SK-N-SH (cell line): ENCODE data around the gene RBM33. TPM values are rescaled to one million over a fixed set of nuclear protein-coding genes. Genes with fewer than 3 reads are reported as not detected.

Experiments
- CTCF ChIA-PET: fragments of 300-600, 350-600 bp; formaldehyde crosslinking; extraction: SDS; loops from one replicate; lab custom pipeline; 2021; lab: Yijun Ruan, JAX
- POLR2A ChIA-PET: fragments of 350-600 bp; sonication (Branson Sonifier 250); formaldehyde crosslinking; extraction: SDS; loops from one replicate; lab custom pipeline; 2020; ENCODE audit warnings: antibody characterized with exemption, inconsistent platforms; lab: Yijun Ruan, JAX
- DNase-seq: peaks from one replicate; pipeline ENCODE4 v3.0.0; 2012
- H2AFZ ChIP-seq: fragments of 200-600 bp; sonication (generic); 2 replicates; pipeline ENCODE4 v1.8.1; 2016; ENCODE audit warnings: antibody characterized with exemption, mild to moderate bottlenecking, low read depth
- H3F3A ChIP-seq: fragments of 200-600 bp; sonication (generic); replicated peaks from 2 replicates; pipeline ENCODE3; 2016; ENCODE audit warnings: antibody characterized with exemption, mild to moderate bottlenecking; ENCODE audit not compliant: insufficient read depth
- H3K27ac ChIP-seq, 2 experiments: fragments of 200-500 bp in 1 of 2; fragments of 200-600 bp in 1 of 2; sonication (Bioruptor generic) in 1 of 2; sonication (generic), shearing (Covaris generic) in 1 of 2; 2 replicates each; pipeline versions ENCODE4 v1.5.1 to v1.6.1; 2014 to 2016; ENCODE audit warnings: low read depth in 2 of 2, inconsistent platforms in 1 of 2, low read length in 1 of 2, mild to moderate bottlenecking in 1 of 2, mixed read lengths in 1 of 2
- H3K27me3 ChIP-seq: fragments of 200-600 bp; sonication (generic), shearing (Covaris generic); 2 replicates; pipeline ENCODE4 v1.6.1; 2016; ENCODE audit warnings: mixed run types; ENCODE audit not compliant: insufficient read depth
- H3K36me3 ChIP-seq, 2 experiments: fragments of 200-500 bp in 1 of 2; fragments of 200-600 bp in 1 of 2; sonication (Bioruptor generic) in 1 of 2; sonication (generic) in 1 of 2; replicated peaks in 1 of 2; 2 replicates each; pipeline versions ENCODE3 to v1.5.1; 2014 to 2016; ENCODE audit warnings: low read length in 1 of 2, mild to moderate bottlenecking in 1 of 2; ENCODE audit not compliant: insufficient read depth in 2 of 2, control insufficient read depth in 1 of 2
- H3K4me1 ChIP-seq, 2 experiments: fragments of 200-500 bp in 1 of 2; fragments of 200-600 bp in 1 of 2; sonication (Bioruptor generic) in 1 of 2; sonication (generic), shearing (Covaris generic) in 1 of 2; 2 replicates each; pipeline versions ENCODE4 v1.5.1 to v1.6.1; 2014 to 2016; ENCODE audit warnings: low read depth in 1 of 2, low read length in 1 of 2, mixed run types in 1 of 2; ENCODE audit not compliant: insufficient read depth in 2 of 2, control insufficient read depth in 1 of 2
- H3K4me2 ChIP-seq: fragments of 200-600 bp; sonication (generic), shearing (Covaris generic); 2 replicates; pipeline ENCODE4 v1.6.1; 2017; ENCODE audit warnings: mixed run types
- H3K4me3 ChIP-seq, 2 experiments: fragments of 200-500 bp in 1 of 2; fragments of 200-600 bp in 1 of 2; sonication (Bioruptor generic) in 1 of 2; sonication (generic), shearing (Covaris generic) in 1 of 2; 2 replicates each; pipeline versions ENCODE4 v1.5.1 to v1.8.1; 2014 to 2016; ENCODE audit warnings: low read depth in 2 of 2, inconsistent platforms in 1 of 2, low read length in 1 of 2, mild to moderate bottlenecking in 1 of 2, mixed read lengths in 1 of 2, moderate library complexity in 1 of 2
- H3K79me2 ChIP-seq: fragments of 200-600 bp; sonication (generic); 2 replicates; pipeline ENCODE4 v1.8.1; 2017; ENCODE audit warnings: mild to moderate bottlenecking; ENCODE audit not compliant: insufficient read depth
- H3K9ac ChIP-seq: fragments of 200-600 bp; sonication (generic); 2 replicates; pipeline ENCODE4 v1.6.1; 2017; ENCODE audit warnings: mixed run types
- H3K9me2 ChIP-seq: fragments of 200-600 bp; sonication (generic); 2 replicates; pipeline ENCODE4 v1.6.1; 2017; ENCODE audit warnings: mixed run types
- H3K9me3 ChIP-seq: fragments of 200-600 bp; sonication (generic); 2 replicates; pipeline ENCODE4 v1.6.1; 2017; ENCODE audit warnings: mixed run types, mild to moderate bottlenecking, moderate library complexity
- H4K20me1 ChIP-seq: fragments of 200-600 bp; sonication (generic); 2 replicates; pipeline ENCODE4 v1.6.1; 2017; ENCODE audit warnings: mild to moderate bottlenecking, mixed run types; ENCODE audit not compliant: insufficient read depth
- CTCF ChIP-seq: fragments of 200-600 bp; sonication (generic); IDR thresholded peaks from 2 replicates; pipeline ENCODE4 v1.6.1; 2017; ENCODE audit warnings: antibody characterized with exemption, mild to moderate bottlenecking, moderate library complexity
- FOSL2 ChIP-seq: IDR thresholded peaks from 2 replicates; pipeline ENCODE4 v1.4.0; 2012; ENCODE audit warnings: low read depth, mild to moderate bottlenecking, moderate library complexity, borderline replicate concordance
- FOXJ3 ChIP-seq: sonication (generic); formaldehyde crosslinking; IDR thresholded peaks from 2 replicates; pipeline ENCODE4 v1.5.1; 2020; ENCODE audit warnings: mild to moderate bottlenecking, missing genetic modification reagents
- FOXM1 ChIP-seq: IDR thresholded peaks from 2 replicates; pipeline ENCODE4 v1.4.0; 2012; ENCODE audit warnings: low read depth, mild to moderate bottlenecking
- GABPA ChIP-seq: IDR thresholded peaks from 2 replicates; pipeline ENCODE4 v1.4.0; 2012; ENCODE audit warnings: low read depth, mild to moderate bottlenecking
- IRF3 ChIP-seq: fragments of 150-350 bp; IDR thresholded peaks from 2 replicates; pipeline ENCODE4 v1.6.1; 2016; ENCODE audit warnings: mild to moderate bottlenecking, low read depth, low read length
- JUND ChIP-seq: IDR thresholded peaks from 2 replicates; pipeline ENCODE4 v1.4.0; 2012
- MAX ChIP-seq: IDR thresholded peaks from 2 replicates; pipeline ENCODE4 v1.4.0; 2012; ENCODE audit warnings: low read depth
- MEF2A ChIP-seq: IDR thresholded peaks from 2 replicates; pipeline ENCODE4 v1.4.0; 2012; ENCODE audit warnings: low read depth, borderline replicate concordance
- MXI1 ChIP-seq: IDR thresholded peaks from 2 replicates; pipeline ENCODE4 v1.6.1; 2012; ENCODE audit warnings: mild to moderate bottlenecking, low read depth, low read length, improper control_type of control experiment
- NRF1 ChIP-seq: IDR thresholded peaks from 2 replicates; pipeline ENCODE4 v1.6.1; 2012; ENCODE audit warnings: low read depth, mild to moderate bottlenecking, low read length
- REST ChIP-seq: IDR thresholded peaks from 2 replicates; pipeline ENCODE4 v1.6.1; 2012; ENCODE audit warnings: mild to moderate bottlenecking, low read depth, low read length, moderate library complexity
- RXRA ChIP-seq: IDR thresholded peaks from 2 replicates; pipeline ENCODE4 v1.4.0; 2012; ENCODE audit warnings: low read depth, mild to moderate bottlenecking, borderline replicate concordance
- SIN3A ChIP-seq: IDR thresholded peaks from 2 replicates; pipeline ENCODE4 v1.6.1; 2012; ENCODE audit warnings: low read depth, mild to moderate bottlenecking, low read length, moderate library complexity, borderline replicate concordance
- TCF12 ChIP-seq: IDR thresholded peaks from 2 replicates; pipeline ENCODE4 v1.4.0; 2012
- TEAD4 ChIP-seq: IDR thresholded peaks from 2 replicates; pipeline ENCODE4 v1.4.0; 2012; ENCODE audit warnings: mild to moderate bottlenecking, borderline replicate concordance; ENCODE audit not compliant: insufficient read depth
- ZBTB33 ChIP-seq: IDR thresholded peaks from 2 replicates; pipeline ENCODE4 v1.4.0; 2012; ENCODE audit warnings: low read depth, borderline replicate concordance
- WGBS: methylation state at CpG from one replicate; pipeline ENCODE4 v1.1.6; 2017; ENCODE audit warnings: low lambda C conversion rate; 5-methylcytosine and 5-hydroxymethylcytosine counted together
- polyA plus RNA-seq, 3 experiments: library from polyadenylated mRNA; depleted of rRNA; stranded (reverse); fragments of >200 nt; gene quantifications; 2 replicates each; pipeline ENCODE4 v1.2.3, GENCODE V29; 2012

The RBM33 gene
- polyA plus RNA-seq, 1 of the 3 experiments (the other 2 are of a cell fraction), result 13.8 TPM

GRCh38 chr7:155702616-155703015 is 58.2 kb downstream of the RBM33 start:
- H3K9me3 ChIP-seq, result no peaks in the 10 kb centered on the region
- no peak overlapping the region for H3K4me3 ChIP-seq
- no peak for TF ChIP-seq NRF1
- peak; percentile 4; the same call in 1 of the 2 replicates for TF ChIP-seq TCF12
- peak; percentile 18; the same call in 1 of the 2 replicates for TF ChIP-seq FOSL2
- 0 out of 2 replicates have a peak, but pooled peaks have one; percentile 18 for TF ChIP-seq JUND
- TF ChIP-seq ZBTB33, result no peak
- DNase-seq, result no peak
- H3K27me3 ChIP-seq, result no peaks in the 10 kb centered on the region
- no peak overlapping the region for H3K9ac ChIP-seq
- peaks cover 0 to 2% of the 10 kb centered on the region in 2 experiments; a peak in 1 of 4 replicates for H3K4me1 ChIP-seq
- H3K9me2 ChIP-seq, result no peaks in the 10 kb centered on the region
- CTCF ChIA-PET, result interaction anchor here (0.6 to 2.2 kb wide), 3 partner anchors 8 to 1548 kb away, joined by 3 to 6 read pairs (median 3); no protein-coding TSS in a partner anchor
- peaks cover 3% of the 10 kb centered on the region for H3F3A ChIP-seq
- no peak overlapping the region for H3K27ac ChIP-seq
- H2AFZ ChIP-seq, result no peak overlapping the region
- POLR2A ChIA-PET, result no interaction called here
- peaks cover 28% of the 10 kb centered on the region for H4K20me1 ChIP-seq
- H3K79me2 ChIP-seq, result peaks cover 41% of the 10 kb centered on the region
- 87% methylated on average over 1 of the region's 1 CpG for WGBS
- no peak overlapping the region for H3K4me2 ChIP-seq
- H3K36me3 ChIP-seq, result peaks cover 68% of the 10 kb centered on the region in 2 experiments

- Histone ChIP-seq H3K27me3 (no peaks in the 10 kb centered on the region), H3K79me2 (peaks cover 36% of the 10 kb centered on the region; the same call in 1 of the 2 replicates), H3K27ac (no peak overlapping the region), H3K36me3 (peaks cover 79 to 88% of the 10 kb centered on the region in 2 experiments), H3K9me2 (no peaks in the 10 kb centered on the region), H3K4me1 (peaks cover 0 to 2% of the 10 kb centered on the region in 2 experiments; a peak in 1 of 4 replicates), H4K20me1 (peaks cover 13% of the 10 kb centered on the region), H3K4me3 (no peak overlapping the region), H2AFZ (no peak overlapping the region), H3K9me3 (no peaks in the 10 kb centered on the region), H3K4me2 (no peak overlapping the region), H3K9ac (no peak overlapping the region), H3F3A (peaks cover 3% of the 10 kb centered on the region)
- DNase-seq, result no peak
- POLR2A ChIA-PET, result no interaction called here
- CTCF ChIA-PET, result interaction anchor here (1.0 to 2.0 kb wide), 4 partner anchors 10 to 104 kb away, joined by 3 to 6 read pairs (median 4); partner anchors contain the start of gene RBM33
- 93% methylated on average over 16 of the region's 16 CpGs for WGBS
- TF ChIP-seq REST, result no peak
- no peak for TF ChIP-seq TEAD4
- TF ChIP-seq FOXM1, result no peak
- TF ChIP-seq MEF2A, result no peak
- no peak for TF ChIP-seq FOXJ3 (CRISPR knock-in tag)
- no peak for TF ChIP-seq IRF3
- no peak for TF ChIP-seq RXRA
- TF ChIP-seq MAX, result no peak
- no peak for TF ChIP-seq CTCF
- no peak for TF ChIP-seq MXI1
- no peak for TF ChIP-seq NRF1
- TF ChIP-seq JUND, result no peak
- no peak for TF ChIP-seq SIN3A
- no peak for TF ChIP-seq GABPA
- no peak for TF ChIP-seq FOSL2
Observed at GRCh38 chr7:155705623-155706360, 61.3 kb downstream of the RBM33 start.
